GM10266 (cell line): ENCODE measurements around the gene GEMIN5.
"Not testable (repeated sequence)": the region's sequence is repeated elsewhere in the genome, so short reads cannot be mapped to it uniquely, and the experiment has no call there.

ENCODE experiments used
- DNase-seq: peaks from one replicate; pipeline ENCODE4 v3.0.0; 2012; ENCODE audit errors: extremely low spot score
- CTCF ChIP-seq: IDR thresholded peaks from 2 replicates; pipeline ENCODE4 v1.5.1; 2012; ENCODE audit warnings: mild to moderate bottlenecking, low read depth; ENCODE audit not compliant: control insufficient read depth, insufficient read depth; ENCODE audit errors: missing control alignments

Gene GEMIN5

GRCh38 chr5:154940375-154940771 lies 2.4 kb upstream of the GEMIN5 start:
- DNase-seq = no peak
- no peak for TF ChIP-seq CTCF

GRCh38 chr5:154939387-154939786 lies 1.4 kb upstream of the GEMIN5 start:
- DNase-seq = not testable (repeated sequence)

- no peak for DNase-seq
- TF ChIP-seq CTCF = no peak
Measured at GRCh38 chr5:154937186-154937717, 759 bp downstream of the GEMIN5 start.

GRCh38 chr5:154934881-154935280 lies 3.1 kb downstream of the GEMIN5 start:
- no peak for DNase-seq
- TF ChIP-seq CTCF = no peak

- no peak for TF ChIP-seq CTCF
- DNase-seq = no peak
Measured at GRCh38 chr5:154933537-154933936, 4.5 kb downstream of the GEMIN5 start.

- no peak for TF ChIP-seq CTCF
- no peak for DNase-seq
Measured at GRCh38 chr5:154923441-154924430, 14.3 kb downstream of the GEMIN5 start.

- no peak for TF ChIP-seq CTCF
- DNase-seq = no peak
Measured at GRCh38 chr5:154917757-154918156, 20.3 kb downstream of the GEMIN5 start.
